Transverse colon (tissue), 4 donors: Measurements from ENCODE around the gene GALNT18. TPM values are rescaled to one million over a fixed set of nuclear protein-coding genes. Genes with fewer than 3 reads are reported as not detected.

Experiments
- DNase-seq: peaks from one replicate; pipeline ENCODE4 v3.0.0-alpha.2; 2019
- H3K27ac ChIP-seq, 4 donors: fragments of 200-600 bp; sonication (generic); 2 replicates each; pipeline ENCODE4 v1.5.1; 2016 to 2018; ENCODE audit warnings: inconsistent platforms in 4 of 4
- H3K27me3 ChIP-seq: fragments of 200-600 bp; sonication (generic); 2 replicates; pipeline ENCODE4 v1.5.1; 2017; ENCODE audit warnings: inconsistent platforms
- H3K36me3 ChIP-seq, 4 donors: fragments of 200-600 bp; sonication (generic); 2 replicates each; pipeline ENCODE4 v1.5.1; 2017 to 2019; ENCODE audit warnings: inconsistent platforms in 4 of 4
- H3K4me1 ChIP-seq, 4 donors: fragments of 200-600 bp; sonication (generic); 2 replicates each; pipeline ENCODE4 v1.5.1; 2017 to 2020; ENCODE audit warnings: inconsistent platforms in 4 of 4
- H3K4me3 ChIP-seq, 4 donors: fragments of 200-600 bp; sonication (generic); 1 replicate in 1 of 4; 2 replicates in 3 of 4; pipeline versions ENCODE4 v1.5.1 to v1.6.1; 2017 to 2019; ENCODE audit warnings: inconsistent platforms in 4 of 4
- H3K9me3 ChIP-seq, 2 donors: fragments of 200-600 bp; sonication (generic); 2 replicates each; pipeline ENCODE4 v1.5.1; 2017 to 2019; ENCODE audit warnings: inconsistent platforms in 2 of 2
- CTCF ChIP-seq, 5 experiments: fragments of 200-600 bp in 3 of 5; fragments of 450-650 bp in 2 of 5; sonication (generic) in 3 of 5; IDR thresholded peaks; 1 replicate in 2 of 5; 2 replicates in 3 of 5; pipeline ENCODE4 v1.5.1; 2016 to 2017; ENCODE audit warnings: antibody characterized with exemption in 5 of 5, inconsistent platforms in 3 of 5, mild to moderate bottlenecking in 2 of 5, moderate library complexity in 1 of 5
- EP300 ChIP-seq: sonication (generic); formaldehyde crosslinking; IDR thresholded peaks from one replicate; pipeline ENCODE4 v1.6.1; 2017; ENCODE audit warnings: antibody characterized with exemption, low read depth
- POLR2A ChIP-seq: fragments of 450-650 bp; IDR thresholded peaks from one replicate; pipeline ENCODE4 v1.6.1; 2016; ENCODE audit warnings: antibody characterized with exemption, mild to moderate bottlenecking, moderate library complexity
- POLR2AphosphoS5 ChIP-seq, 3 donors: sonication (generic); formaldehyde crosslinking; IDR thresholded peaks; one replicate each; pipeline ENCODE4 v1.6.1; 2016; ENCODE audit warnings: antibody characterized with exemption in 3 of 3
- WGBS, 2 donors: methylation state at CpG; one replicate each; pipeline ENCODE4 v1.1.5; 2018; ENCODE audit warnings: low coverage in 1 of 2; 5-methylcytosine and 5-hydroxymethylcytosine counted together
- in situ Hi-C, 4 donors: fragments of 200-750 bp; cut with MboI; loops; one replicate each; pipeline versions ENCODE4 v1.15.0 to v1.15.1; 2017; ENCODE audit warnings: low sequenced_read_pairs in 3 of 4, low pct_ligation_motif_present in 1 of 4, low pct_unique_long_range_greater_than_20kb in 1 of 4
- intact Hi-C: fragments of 100-400 bp; cut with DNase I; formaldehyde crosslinking; loops from one replicate; pipeline ENCODE4 v1.15.1; 2023; ENCODE audit warnings: low total_unique reads
- total RNA-seq, 4 donors: library from RNA; depleted of rRNA; stranded (reverse); fragments of >200 nt; gene quantifications; one replicate each; pipeline ENCODE4 v1.1.0, GENCODE V29; 2016

GALNT18 gene
- total RNA-seq, 4 donors from 2014 or later, result 5.6 to 22.1 (median 8.4) TPM

GRCh38 chr11:11407065-11407762, 214.6 kb downstream of the GALNT18 start:
- DNase-seq, result peak; percentile 53
- no peak overlapping the region for H3K4me3 ChIP-seq
- no peaks in the 10 kb centered on the region for H3K36me3 ChIP-seq
- H3K27ac ChIP-seq, result peak overlapping the region; percentile 74 to 82 (median 77)
- in situ Hi-C loops, result no loop called here
- H3K27me3 ChIP-seq, result no peaks in the 10 kb centered on the region
- TF ChIP-seq CTCF (IDR thresholded peaks at IDR 0.05), result peak in 2 of 5 experiments; percentile 17 to 23
- TF ChIP-seq POLR2AphosphoS5 (IDR thresholded peaks at IDR 0.05), result peak in 2 of 3 donors; percentile 16 to 59
- TF ChIP-seq EP300, result peak; percentile 88
- TF ChIP-seq POLR2A, result no peak
- peaks cover 29 to 56% (median 33%) of the 10 kb centered on the region in 4 donors for H3K4me1 ChIP-seq
- WGBS, 2 donors, result 60% methylated on average over 9 of the region's 9 CpGs; no CpG with 5 or more reads in 1 of the 2 donors
- intact Hi-C loops, result no loop called here
- no peaks in the 10 kb centered on the region for H3K9me3 ChIP-seq

- intact Hi-C loops, result no loop called here
- no peaks in the 10 kb centered on the region for H3K36me3 ChIP-seq
- H3K4me1 ChIP-seq, result peaks cover 29 to 60% (median 34%) of the 10 kb centered on the region in 4 donors
- in situ Hi-C loops, result no loop called here
- no peak for DNase-seq
- H3K27ac ChIP-seq, result peak overlapping the region; percentile 74 to 82 (median 77)
- TF ChIP-seq POLR2AphosphoS5 (IDR thresholded peaks at IDR 0.05) (no peak), POLR2A (no peak), EP300 (no peak), CTCF (IDR thresholded peaks at IDR 0.05) (no peak)
- 66 to 70% methylated on average over 1 to 3 of the region's 3 CpGs for WGBS, 2 donors
- no peak overlapping the region for H3K4me3 ChIP-seq
- no peaks in the 10 kb centered on the region for H3K9me3 ChIP-seq
- H3K27me3 ChIP-seq, result no peaks in the 10 kb centered on the region
These were observed 215.2 kb downstream of the GALNT18 start for GRCh38 chr11:11406652-11407051.

- in situ Hi-C loops, result no loop called here
- TF ChIP-seq CTCF (IDR thresholded peaks at IDR 0.05) (no peak), POLR2AphosphoS5 (IDR thresholded peaks at IDR 0.05) (peak in 2 of 3 donors; percentile 36 to 62), POLR2A (no peak), EP300 (peak; percentile 55)
- WGBS, 2 donors, result 46 to 72% methylated on average over 6 to 20 of the region's 20 CpGs
- Histone ChIP-seq H3K9me3 (no peaks in the 10 kb centered on the region), H3K4me1 (peaks cover 18 to 46% (median 23%) of the 10 kb centered on the region in 4 donors), H3K36me3 (no peaks in the 10 kb centered on the region), H3K27me3 (no peaks in the 10 kb centered on the region), H3K4me3 (no peak overlapping the region), H3K27ac (peak overlapping the region; percentile 46 to 78 (median 75))
- intact Hi-C loops, result no loop called here
- no peak for DNase-seq
These were observed 217.8 kb downstream of the GALNT18 start for GRCh38 chr11:11403763-11404725.

GRCh38 chr11:11401960-11402535, 219.8 kb downstream of the GALNT18 start:
- H3K27ac ChIP-seq, result peak overlapping the region in 1 of 4 donors; percentile 20
- in situ Hi-C loops (no loop called here), intact Hi-C loops (no loop called here)
- H3K4me1 ChIP-seq, result peaks cover 3 to 26% (median 9%) of the 10 kb centered on the region in 4 donors
- no peaks in the 10 kb centered on the region for H3K36me3 ChIP-seq
- no peak overlapping the region for H3K4me3 ChIP-seq
- TF ChIP-seq CTCF (IDR thresholded peaks at IDR 0.05) (no peak), EP300 (no peak), POLR2A (no peak), POLR2AphosphoS5 (IDR thresholded peaks at IDR 0.05) (no peak)
- no peaks in the 10 kb centered on the region for H3K27me3 ChIP-seq
- no peaks in the 10 kb centered on the region for H3K9me3 ChIP-seq
- no peak for DNase-seq
- WGBS, 2 donors, result 51 to 59% methylated on average over 3 of the region's 3 CpGs
